ENCODE measurements around the gene CERS6.

DNA sequence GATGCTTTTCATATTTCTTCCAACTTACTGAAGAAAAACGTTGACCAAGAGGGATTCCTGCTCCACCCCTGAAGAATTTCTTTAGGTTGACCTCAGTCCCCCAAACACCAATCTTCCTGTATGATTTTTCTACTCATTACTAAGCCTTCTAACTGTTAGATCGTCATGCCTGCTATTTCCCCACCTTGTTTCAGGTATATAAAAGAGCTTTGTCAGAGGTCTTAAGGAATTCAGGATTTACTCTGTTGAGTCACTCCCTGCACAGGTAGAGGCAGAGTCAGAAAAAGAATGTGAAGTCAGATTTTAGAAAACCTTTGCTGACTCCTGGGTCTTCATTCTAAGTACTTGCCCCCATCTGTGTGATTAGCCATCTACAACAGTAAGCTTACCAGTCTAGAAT lies 262.6 kb downstream of the CERS6 start:
- TF ChIP-seq, protein P1, sequence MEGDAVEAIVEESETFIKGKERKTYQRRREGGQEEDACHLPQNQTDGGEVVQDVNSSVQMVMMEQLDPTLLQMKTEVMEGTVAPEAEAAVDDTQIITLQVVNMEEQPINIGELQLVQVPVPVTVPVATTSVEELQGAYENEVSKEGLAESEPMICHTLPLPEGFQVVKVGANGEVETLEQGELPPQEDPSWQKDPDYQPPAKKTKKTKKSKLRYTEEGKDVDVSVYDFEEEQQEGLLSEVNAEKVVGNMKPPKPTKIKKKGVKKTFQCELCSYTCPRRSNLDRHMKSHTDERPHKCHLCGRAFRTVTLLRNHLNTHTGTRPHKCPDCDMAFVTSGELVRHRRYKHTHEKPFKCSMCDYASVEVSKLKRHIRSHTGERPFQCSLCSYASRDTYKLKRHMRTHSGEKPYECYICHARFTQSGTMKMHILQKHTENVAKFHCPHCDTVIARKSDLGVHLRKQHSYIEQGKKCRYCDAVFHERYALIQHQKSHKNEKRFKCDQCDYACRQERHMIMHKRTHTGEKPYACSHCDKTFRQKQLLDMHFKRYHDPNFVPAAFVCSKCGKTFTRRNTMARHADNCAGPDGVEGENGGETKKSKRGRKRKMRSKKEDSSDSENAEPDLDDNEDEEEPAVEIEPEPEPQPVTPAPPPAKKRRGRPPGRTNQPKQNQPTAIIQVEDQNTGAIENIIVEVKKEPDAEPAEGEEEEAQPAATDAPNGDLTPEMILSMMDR (conservative IDR thresholded peaks at IDR 0.05): no peak
- TF ChIP-seq ZFX (IDR thresholded peaks at IDR 0.05): no peak
